HG03045 (cell line): ENCODE data around the gene PLA2R1.

ENCODE experiments used
- ATAC-seq: cut with Tn5 transposase; IDR thresholded peaks from one replicate; pipeline ENCODE4 v1.9.1; 2021; ENCODE audit warnings: mild to moderate bottlenecking, moderate library complexity; ENCODE audit not compliant: unreplicated experiment

PLA2R1 gene

GRCh38 chr2:160033732-160034392 is 28.6 kb downstream of the PLA2R1 start:
- ATAC-seq: no peak

DNA sequence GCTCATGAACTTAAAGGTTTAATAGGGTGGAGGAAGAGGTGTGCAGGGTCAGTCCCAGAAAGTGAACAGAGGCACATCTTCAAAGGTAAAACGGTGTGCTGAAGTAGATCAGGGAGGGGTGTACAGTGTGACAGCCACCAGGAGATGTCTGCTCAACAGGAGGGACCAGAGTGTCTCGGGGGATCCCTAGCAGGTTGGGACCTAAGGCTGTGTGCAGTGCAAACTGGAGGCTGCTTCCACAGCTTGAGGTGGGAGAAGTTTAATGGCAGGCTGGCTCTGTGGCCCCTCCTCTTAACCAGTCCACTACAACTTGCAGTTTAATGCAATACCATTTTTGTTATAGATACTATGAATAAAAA is 33.2 kb downstream of the PLA2R1 start:
- ATAC-seq: no peak

DNA sequence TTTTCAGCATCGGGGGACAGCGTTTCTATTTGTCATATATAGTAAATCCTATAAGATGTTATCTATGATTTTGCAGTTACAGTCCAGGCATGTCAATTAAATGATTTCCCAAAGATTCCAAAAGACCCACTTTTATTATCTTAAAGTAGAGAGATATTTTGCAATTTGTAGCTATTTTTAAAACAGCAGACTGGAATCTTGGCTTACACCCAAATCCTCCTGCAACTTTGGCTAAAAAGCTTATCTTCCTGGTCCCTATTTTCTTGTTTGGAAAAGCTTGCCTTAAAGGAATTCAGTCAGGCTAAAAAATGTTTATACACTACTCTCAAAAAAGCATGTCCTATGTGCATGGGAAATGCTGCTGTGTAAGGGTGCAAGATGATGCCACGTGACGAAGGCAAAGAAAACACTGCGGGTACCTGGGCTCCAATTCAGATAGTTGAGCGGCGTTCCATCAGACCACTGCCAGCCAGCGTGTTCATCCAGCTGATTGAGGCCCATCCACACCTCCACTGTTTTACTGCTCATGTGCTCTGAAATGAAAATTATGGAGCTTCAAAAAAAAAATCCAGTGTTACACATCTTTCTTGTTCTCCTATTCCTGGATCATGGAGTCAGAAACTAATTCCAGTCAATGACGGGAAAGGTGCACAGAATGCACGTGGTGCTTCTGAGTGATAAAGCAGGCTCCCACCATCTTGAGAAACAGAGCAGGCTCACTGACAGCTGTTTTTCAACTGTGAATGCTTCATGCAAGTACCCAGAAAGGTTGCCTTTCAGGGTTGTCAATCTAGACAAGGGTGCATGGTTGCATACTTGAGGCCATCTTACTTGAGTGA is 33.8 kb downstream of the PLA2R1 start:
- no peak for ATAC-seq

DNA sequence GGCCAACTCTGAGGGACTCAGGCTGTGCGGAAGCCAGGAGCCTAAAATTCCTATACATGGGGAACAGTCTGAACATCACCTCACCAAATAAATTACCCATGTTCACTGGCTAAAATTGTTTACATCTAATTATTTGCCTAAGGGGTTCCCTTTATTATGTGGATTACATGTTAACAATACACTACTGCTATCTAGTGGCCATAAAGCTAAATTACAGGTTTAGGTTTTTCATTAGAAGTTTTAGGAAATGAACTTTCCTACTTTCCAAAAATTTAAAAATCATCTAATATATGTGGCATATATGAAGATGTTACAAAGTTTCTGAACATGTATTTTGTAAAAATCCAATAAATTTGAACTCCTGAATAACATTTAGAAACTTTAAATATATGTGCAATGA is 40.3 kb downstream of the PLA2R1 start:
- no peak for ATAC-seq

GRCh38 chr2:160019374-160020090 is 42.9 kb downstream of the PLA2R1 start:
- no peak for ATAC-seq

DNA sequence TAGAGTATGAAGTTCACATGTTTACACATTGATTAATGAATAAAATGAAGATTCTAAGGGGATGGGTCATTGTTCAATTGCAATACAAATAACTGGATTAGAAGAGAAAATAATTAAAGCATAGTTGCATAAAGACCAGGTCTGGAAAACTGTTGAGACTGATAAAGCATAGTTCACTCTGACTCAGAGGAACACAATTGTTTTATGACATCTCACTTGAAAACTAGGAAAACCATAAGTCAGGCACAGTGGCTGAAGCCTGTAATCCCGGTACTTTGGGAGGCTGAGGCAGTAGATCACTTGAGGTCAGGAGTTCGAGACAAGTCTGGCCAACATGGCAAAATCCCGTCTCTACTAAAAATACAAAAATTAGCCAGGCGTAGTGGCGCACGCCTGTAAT is 46.7 kb downstream of the PLA2R1 start:
- ATAC-seq: no peak

DNA sequence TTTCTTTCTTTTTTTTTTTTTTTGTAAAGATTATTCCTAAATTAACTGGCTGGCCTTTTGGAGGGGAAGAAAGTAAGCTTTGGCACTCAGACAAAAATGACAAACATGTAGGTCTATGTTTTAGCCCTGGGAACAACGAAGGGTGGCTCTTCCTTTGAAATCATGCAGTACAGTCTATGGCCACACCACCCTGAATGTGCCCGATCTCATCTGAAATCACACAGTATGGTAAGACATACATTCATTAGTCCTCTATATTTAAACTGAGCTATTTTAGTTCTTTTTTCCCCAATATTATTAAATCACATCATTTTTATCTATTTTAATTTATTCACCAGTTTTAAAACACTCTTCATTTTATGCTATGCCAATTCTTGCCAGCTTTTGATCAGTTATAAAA is 48.2 kb downstream of the PLA2R1 start:
- ATAC-seq: no peak

- ATAC-seq: no peak
Measured at GRCh38 chr2:160010361-160011145, 51.9 kb downstream of the PLA2R1 start.

GRCh38 chr2:160007111-160007510 is 55.3 kb downstream of the PLA2R1 start:
- ATAC-seq: no peak

- ATAC-seq: no peak
Measured at GRCh38 chr2:160006475-160006874, 55.9 kb downstream of the PLA2R1 start.

DNA sequence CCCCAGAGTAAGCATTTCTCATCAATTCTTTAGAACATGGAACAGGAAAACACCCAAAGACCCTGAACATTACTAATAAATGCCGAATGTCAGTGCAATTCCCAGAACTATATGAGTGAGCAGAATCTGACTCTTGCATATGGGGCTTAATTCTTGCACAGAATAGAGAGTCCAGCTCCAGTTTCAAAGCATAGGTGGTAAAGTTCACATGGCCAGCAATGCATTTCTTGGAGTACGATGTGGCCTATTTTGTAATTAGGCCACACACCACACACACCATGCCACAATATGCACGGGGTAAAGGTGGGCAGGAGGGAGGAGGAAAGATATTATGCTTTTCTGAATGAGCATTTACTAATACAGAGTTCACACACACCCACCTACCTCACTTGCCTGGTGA is 56.5 kb downstream of the PLA2R1 start:
- ATAC-seq: no peak

DNA sequence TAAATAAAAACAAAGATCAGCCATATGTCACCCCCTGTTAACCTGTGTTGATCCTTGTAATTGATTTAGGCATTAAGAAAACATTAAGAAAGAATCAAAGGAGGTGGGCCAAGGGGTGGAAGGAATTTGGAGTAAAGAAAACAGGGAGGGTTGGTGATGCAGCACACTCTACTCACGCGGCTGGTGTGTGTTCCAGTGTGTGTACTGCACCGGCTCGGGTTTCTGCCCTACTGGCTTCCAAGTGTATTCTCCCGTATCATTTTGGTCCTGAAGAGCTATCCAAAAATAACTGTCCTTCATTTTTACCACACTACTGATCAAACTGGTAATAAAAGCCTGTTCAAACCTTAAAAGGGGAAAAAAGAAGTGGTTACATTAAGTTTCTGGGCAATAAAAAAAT is 56.9 kb downstream of the PLA2R1 start:
- ATAC-seq: no peak

DNA sequence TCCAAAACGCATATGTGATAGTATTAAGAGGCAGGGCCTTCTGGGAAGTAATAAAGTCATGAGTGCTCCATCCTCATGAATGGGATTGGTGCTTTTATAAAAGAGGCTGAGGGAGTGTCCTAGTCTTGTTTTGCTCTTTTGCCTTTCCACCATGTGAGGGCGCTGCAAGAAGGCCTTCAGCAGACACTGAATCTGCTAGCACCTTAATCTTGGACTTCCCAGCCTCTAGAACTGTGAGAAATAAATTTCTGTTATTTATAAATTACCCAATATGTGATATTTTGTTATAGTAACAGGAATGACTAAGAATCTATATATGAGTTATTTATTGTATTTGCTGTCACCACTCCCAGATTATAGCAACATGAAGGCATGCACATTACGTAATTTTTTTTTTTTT is 63.5 kb downstream of the PLA2R1 start:
- ATAC-seq: no peak

- ATAC-seq: no peak
Measured at GRCh38 chr2:159998243-159998642, 64.2 kb downstream of the PLA2R1 start.

DNA sequence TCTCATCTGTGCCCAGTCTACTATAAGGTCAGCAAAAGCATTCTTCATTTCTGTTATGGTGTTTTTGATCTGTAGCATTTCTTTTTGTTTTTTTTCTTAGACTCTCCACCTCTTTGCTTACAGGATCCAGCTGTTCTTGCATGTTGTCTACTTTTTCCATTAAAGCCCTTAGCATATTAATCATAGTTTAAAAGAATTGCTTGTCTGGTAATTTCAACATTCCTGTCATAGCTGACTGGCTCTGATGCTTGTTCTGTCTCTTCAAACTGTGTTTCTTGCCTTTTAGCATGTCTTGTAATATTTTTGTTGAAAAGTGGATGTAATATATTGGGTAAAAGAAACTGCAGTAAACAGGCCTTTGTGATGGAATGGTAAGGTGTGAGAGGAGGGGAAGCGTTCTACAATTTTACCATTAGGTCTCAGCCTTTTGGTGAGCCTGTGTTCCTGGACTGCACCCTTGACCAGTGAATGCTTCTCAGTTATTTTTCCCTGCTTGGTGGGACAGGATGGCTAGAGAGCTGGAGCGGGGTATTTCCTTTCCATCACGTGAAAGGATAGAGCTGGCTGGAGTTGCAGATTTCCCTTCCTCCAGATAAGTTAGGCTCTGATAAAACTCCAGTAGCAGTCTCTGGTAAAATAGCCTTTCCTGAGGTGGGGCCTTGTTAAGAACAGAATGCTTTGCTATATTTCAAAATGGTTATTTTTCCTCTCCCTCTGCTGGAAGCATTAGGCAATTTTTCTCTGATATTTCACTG is 65.4 kb downstream of the PLA2R1 start:
- ATAC-seq: no peak

DNA sequence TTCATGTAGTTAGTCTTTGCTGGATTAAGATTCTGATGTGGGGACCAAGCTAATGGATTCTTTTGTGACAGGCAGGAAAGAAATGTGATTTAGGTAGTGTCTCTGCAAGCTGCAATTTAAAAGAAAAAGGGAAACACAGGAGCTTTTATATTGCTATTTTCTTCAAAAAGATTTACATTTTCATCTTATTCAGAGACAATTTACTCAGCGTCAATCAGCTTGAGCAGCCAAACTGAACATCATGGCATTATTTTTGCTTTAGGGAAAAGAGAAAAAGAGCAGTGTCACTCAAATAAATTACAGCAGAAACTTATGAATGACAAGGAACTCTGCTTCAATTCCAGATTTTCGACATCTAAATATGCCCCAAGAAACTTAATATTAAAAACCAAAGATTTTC is 67.4 kb downstream of the PLA2R1 start:
- ATAC-seq: no peak

- no peak for ATAC-seq
Measured at GRCh38 chr2:159989249-159989648, 73.2 kb downstream of the PLA2R1 start.

DNA sequence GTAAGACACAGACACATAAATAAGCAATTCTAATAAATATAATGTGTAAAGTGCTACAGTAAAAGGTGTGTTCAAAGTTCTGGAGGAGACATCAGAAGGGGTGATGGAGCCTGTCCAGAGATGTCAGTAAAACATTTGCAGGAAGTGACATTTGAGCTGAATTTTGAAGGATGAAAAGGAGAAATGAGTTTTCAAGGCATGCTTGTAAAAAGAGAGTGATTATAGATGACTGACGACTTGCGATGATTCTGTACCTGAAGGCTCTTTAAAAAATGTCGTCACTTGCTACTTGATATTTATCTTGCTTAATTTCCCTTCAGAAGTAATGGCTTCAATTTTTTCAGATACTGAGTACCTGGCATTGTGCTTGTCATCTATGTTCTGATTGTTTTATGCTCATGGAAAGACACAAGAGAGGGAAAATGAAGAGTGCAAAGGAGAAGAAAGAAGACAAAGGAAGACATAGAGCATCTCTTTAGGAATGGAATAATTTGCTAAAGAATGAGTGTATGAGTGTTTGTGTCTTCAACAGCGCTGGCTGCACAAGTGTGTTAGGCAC is 73.9 kb downstream of the PLA2R1 start:
- no peak for ATAC-seq

- ATAC-seq: no peak
Measured at GRCh38 chr2:159987181-159987580, 75.2 kb downstream of the PLA2R1 start.

DNA sequence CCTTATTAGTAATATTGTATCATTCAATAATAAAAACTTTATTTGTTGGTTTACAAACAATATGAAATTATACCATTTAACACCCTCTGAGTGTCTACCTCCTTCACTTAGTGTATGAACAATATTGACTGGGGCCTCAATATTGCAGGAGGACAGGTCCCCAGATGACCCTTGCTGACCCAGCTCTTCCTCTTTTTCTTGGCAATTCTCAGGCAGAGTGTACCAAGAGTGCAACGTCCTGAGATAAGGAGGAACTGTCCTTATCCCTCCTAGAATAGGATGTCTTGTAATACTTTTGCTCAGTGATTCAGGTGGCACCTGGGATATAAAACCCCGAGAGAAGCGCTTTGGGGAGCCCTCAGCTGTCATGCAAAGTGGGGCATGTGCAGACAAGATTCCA is 76.8 kb downstream of the PLA2R1 start:
- no peak for ATAC-seq
